Esophagus squamous epithelium (tissue), 5 donors: ENCODE measurements around the gene TRMT44. TPM values are rescaled to one million over a fixed set of nuclear protein-coding genes. Genes with fewer than 3 reads are reported as not detected.

Source experiments
- DNase-seq: peaks from one replicate; lab custom pipeline; 2025; lab: John Stamatoyannopoulos, UW
- H3K27ac ChIP-seq, 4 donors: fragments of 200-600 bp; sonication (generic); one replicate each; pipeline ENCODE4 v1.5.1; 2016 to 2019; ENCODE audit warnings: mild to moderate bottlenecking in 1 of 4
- H3K27me3 ChIP-seq, 4 donors: fragments of 200-600 bp; sonication (generic); 1 replicate in 3 of 4; 2 replicates in 1 of 4; pipeline versions ENCODE4 v1.5.1 to v1.6.0; 2017 to 2021; ENCODE audit warnings: antibody characterized with exemption in 1 of 4
- H3K36me3 ChIP-seq, 3 donors: fragments of 200-600 bp; sonication (generic); one replicate each; pipeline ENCODE4 v1.5.1; 2016 to 2019
- H3K4me1 ChIP-seq, 3 donors: fragments of 200-600 bp; sonication (generic); one replicate each; pipeline ENCODE4 v1.5.1; 2017 to 2019
- H3K4me3 ChIP-seq, 4 donors: fragments of 200-600 bp; sonication (generic); 1 replicate in 3 of 4; 2 replicates in 1 of 4; pipeline ENCODE4 v1.5.1; 2016 to 2019; ENCODE audit warnings: mild to moderate bottlenecking in 2 of 4, moderate library complexity in 1 of 4
- H3K9me3 ChIP-seq, 3 donors: fragments of 200-600 bp; sonication (generic); one replicate each; pipeline ENCODE4 v1.5.1; 2016 to 2019
- POLR2A ChIP-seq, 4 donors: fragments of 450-650 bp; IDR thresholded peaks; one replicate each; pipeline ENCODE4 v1.6.1; 2017; ENCODE audit warnings: antibody characterized with exemption in 4 of 4, mild to moderate bottlenecking in 4 of 4, moderate library complexity in 3 of 4
- WGBS, 2 donors: methylation state at CpG; one replicate each; pipeline ENCODE4 v1.1.5; 2018; 5-methylcytosine and 5-hydroxymethylcytosine counted together
- intact Hi-C: fragments of 100-400 bp; cut with DNase I; formaldehyde crosslinking; loops from one replicate; pipeline ENCODE4 v1.15.0; 2022
- total RNA-seq, 4 donors: library from RNA; depleted of rRNA; stranded (reverse); fragments of >200 nt; gene quantifications; one replicate each; pipeline ENCODE4 v1.1.0, GENCODE V29; 2016
- TF ChIP-seq, protein P1 (sequence below), 6 experiments: fragments of 450-650 bp in 4 of 6; fragments of 200-600 bp in 2 of 6; sonication (generic) in 2 of 6; IDR thresholded peaks; one replicate each; pipeline ENCODE4 v1.5.1; 2016 to 2019; ENCODE audit warnings: antibody characterized with exemption in 6 of 6, mild to moderate bottlenecking in 4 of 6, moderate library complexity in 4 of 6
- donor health status: DM: yes; HTN: yes; CAD: no.

Gene TRMT44
- total RNA-seq, 4 donors from 2014 or later, result 26.8 to 31.7 (median 28.8) TPM

DNA sequence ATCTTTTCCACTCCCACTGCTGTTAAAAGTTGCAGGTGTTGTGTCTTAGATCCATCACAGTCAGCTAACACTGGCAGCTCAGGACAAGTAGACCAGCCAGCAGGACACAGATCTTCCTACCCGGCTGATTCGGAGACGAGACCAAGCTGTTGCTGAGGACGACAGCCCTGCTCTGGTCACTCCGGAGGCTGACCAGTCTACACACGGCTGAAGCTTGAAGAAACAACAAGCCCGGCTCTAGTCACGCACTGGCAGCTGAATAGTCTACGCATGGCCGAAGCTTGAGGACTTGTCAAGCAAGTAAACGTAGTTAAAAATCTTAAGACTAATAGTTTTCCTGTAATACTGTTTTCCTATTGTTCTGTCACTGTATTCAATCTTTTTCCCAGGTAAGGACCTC, 1.8 kb upstream of the TRMT44 start:
- peaks cover 22 to 92% (median 46%) of the 10 kb centered on the region in 3 donors for H3K4me1 ChIP-seq
- no peak for DNase-seq
- no peaks in the 10 kb centered on the region for H3K27me3 ChIP-seq
- H3K4me3 ChIP-seq, result peak overlapping the region in 2 of 4 donors; percentile 19 to 83
- H3K36me3 ChIP-seq, result no peaks in the 10 kb centered on the region
- WGBS, 2 donors, result 64 to 74% methylated on average over 8 to 9 of the region's 11 CpGs
- TF ChIP-seq, protein P1, sequence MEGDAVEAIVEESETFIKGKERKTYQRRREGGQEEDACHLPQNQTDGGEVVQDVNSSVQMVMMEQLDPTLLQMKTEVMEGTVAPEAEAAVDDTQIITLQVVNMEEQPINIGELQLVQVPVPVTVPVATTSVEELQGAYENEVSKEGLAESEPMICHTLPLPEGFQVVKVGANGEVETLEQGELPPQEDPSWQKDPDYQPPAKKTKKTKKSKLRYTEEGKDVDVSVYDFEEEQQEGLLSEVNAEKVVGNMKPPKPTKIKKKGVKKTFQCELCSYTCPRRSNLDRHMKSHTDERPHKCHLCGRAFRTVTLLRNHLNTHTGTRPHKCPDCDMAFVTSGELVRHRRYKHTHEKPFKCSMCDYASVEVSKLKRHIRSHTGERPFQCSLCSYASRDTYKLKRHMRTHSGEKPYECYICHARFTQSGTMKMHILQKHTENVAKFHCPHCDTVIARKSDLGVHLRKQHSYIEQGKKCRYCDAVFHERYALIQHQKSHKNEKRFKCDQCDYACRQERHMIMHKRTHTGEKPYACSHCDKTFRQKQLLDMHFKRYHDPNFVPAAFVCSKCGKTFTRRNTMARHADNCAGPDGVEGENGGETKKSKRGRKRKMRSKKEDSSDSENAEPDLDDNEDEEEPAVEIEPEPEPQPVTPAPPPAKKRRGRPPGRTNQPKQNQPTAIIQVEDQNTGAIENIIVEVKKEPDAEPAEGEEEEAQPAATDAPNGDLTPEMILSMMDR (IDR thresholded peaks at IDR 0.05), result no peak
- TF ChIP-seq POLR2A (IDR thresholded peaks at IDR 0.05), result no peak
- no peaks in the 10 kb centered on the region for H3K9me3 ChIP-seq
- intact Hi-C loops, result no loop called here
- H3K27ac ChIP-seq, result peak overlapping the region; percentile 50 to 98 (median 94)

DNA sequence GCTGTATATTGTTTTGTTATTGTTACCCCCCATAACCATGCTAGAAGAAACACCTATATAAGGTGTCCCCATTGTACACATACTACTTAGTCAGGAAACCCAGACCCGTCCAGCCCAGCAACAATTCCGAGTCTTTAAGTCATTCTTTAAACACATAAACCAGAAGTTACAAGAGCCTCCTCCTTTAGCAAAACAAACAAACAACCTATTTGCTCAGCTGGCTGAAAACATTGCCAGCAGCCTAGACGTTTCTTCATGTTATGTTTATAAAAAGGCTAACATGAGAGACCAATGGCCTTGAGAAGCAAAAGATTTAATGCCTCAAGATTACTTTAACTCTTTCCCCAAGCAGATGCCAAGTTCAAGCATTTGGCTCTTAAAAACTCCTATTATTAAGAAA, 1.4 kb upstream of the TRMT44 start:
- no peaks in the 10 kb centered on the region for H3K36me3 ChIP-seq
- H3K4me1 ChIP-seq, result peaks cover 21 to 92% (median 46%) of the 10 kb centered on the region in 3 donors
- peak overlapping the region in 3 of 4 donors; percentile 81 to 97 (median 83) for H3K4me3 ChIP-seq
- 37 to 39% methylated on average over 3 of the region's 3 CpGs for whole genome bisulfite sequencing, 2 donors
- no peaks in the 10 kb centered on the region for H3K9me3 ChIP-seq
- TF ChIP-seq POLR2A (IDR thresholded peaks at IDR 0.05), result no peak
- TF ChIP-seq, protein P1 (IDR thresholded peaks at IDR 0.05), result no peak
- no peak for DNase-seq
- intact Hi-C loops, result no loop called here
- H3K27me3 ChIP-seq, result no peaks in the 10 kb centered on the region
- peak overlapping the region; percentile 92 to 99 (median 96) for H3K27ac ChIP-seq

DNA sequence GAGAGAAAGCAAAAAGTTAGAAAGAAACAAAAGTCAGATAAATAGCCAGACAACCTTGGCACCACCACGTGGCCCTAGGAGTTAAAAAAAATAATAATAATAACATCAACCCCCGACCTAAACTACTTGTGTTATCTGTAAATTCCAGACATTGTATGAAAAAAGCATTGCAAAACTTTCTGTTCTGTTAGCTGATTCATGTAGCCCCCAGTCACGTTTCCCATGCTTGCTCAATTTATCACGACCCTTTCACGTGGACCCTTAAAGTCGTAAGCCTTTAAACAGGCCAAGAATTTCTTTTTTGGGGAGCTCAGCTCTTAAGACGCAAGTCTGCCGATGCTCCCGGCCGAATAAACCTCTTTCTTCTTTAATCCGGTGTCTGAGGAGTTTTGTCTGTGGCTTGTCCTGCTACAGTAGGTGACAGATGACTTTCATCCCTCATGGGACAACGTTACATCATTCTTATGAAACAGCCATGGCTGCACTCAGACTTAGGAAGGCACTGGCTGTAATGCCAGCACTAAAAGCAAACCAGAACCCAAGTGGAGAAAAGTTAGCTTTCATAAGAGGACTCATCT, 574 bp upstream of the TRMT44 start:
- H3K4me1 ChIP-seq, result peaks cover 19 to 85% (median 46%) of the 10 kb centered on the region in 3 donors

DNA sequence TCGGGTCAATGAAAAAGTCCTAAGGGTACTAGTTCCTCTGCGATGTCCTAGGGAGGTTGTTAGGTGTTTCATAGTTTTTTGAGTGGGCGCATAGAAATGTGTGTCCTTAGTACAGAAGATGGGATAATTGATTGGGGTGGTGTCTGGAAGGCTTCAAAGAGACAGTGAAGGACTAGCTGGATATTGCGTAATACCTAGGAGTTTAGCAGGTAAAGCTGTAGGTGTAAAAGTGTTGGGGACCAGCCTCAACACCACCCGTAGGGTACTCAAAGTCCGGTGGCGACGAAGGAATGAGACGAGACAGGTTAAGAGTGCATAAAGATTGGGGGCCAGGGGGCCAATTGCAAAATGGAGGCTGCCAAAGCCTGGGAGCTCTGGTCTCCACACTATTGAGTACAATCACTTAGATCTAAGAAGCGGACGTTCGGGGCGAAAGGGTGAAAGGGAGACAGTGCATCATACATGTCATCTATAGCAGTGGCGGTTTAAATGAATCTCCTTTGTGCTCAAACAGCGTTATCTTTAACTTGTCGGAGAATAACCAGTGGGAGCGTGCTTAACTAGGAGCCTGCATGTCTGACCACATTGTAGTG, 1.0 kb downstream of the TRMT44 start:
- H3K36me3 ChIP-seq, result peaks cover 0 to 23% (median 0%) of the 10 kb centered on the region in 3 donors
- TF ChIP-seq, protein P1 (IDR thresholded peaks at IDR 0.05), result no peak
- TF ChIP-seq POLR2A (IDR thresholded peaks at IDR 0.05), result no peak
- H3K4me3 ChIP-seq, result peak overlapping the region; percentile 77 to 97 (median 82)
- no peak for DNase-seq
- peak overlapping the region; percentile 92 to 99 (median 96) for H3K27ac ChIP-seq
- no peaks in the 10 kb centered on the region for H3K27me3 ChIP-seq
- H3K9me3 ChIP-seq, result no peaks in the 10 kb centered on the region
- WGBS, 2 donors, result 40 to 50% methylated on average over 17 of the region's 17 CpGs
- peaks cover 13 to 70% (median 40%) of the 10 kb centered on the region in 3 donors for H3K4me1 ChIP-seq
- intact Hi-C loops, result no loop called here

More for the DNA sequence above, 574 bp upstream of the TRMT44 start:
- no peaks in the 10 kb centered on the region for H3K9me3 ChIP-seq
- WGBS, 2 donors, result 13 to 18% methylated on average over 12 of the region's 12 CpGs
- no peaks in the 10 kb centered on the region for H3K27me3 ChIP-seq
- H3K36me3 ChIP-seq, result peaks cover 0 to 7% (median 0%) of the 10 kb centered on the region in 3 donors
- DNase-seq, result no peak
- peak overlapping the region; percentile 92 to 99 (median 96) for H3K27ac ChIP-seq
- intact Hi-C loops, result no loop called here
- peak overlapping the region; percentile 77 to 97 (median 82) for H3K4me3 ChIP-seq
- no peak for TF ChIP-seq POLR2A (IDR thresholded peaks at IDR 0.05)
- TF ChIP-seq, protein P1 (IDR thresholded peaks at IDR 0.05), result no peak
